Hematopoietic multipotent progenitor cell treated with erythropoietin and hydrocortisone succinate and interleukin-3 and kit ligand, for 4 days (in vitro differentiated cells): ENCODE measurements around the gene STK11IP.

Experiments
- DNase-seq: peaks from one replicate; pipeline ENCODE4 v3.0.0-alpha.2; 2015

The STK11IP gene

GRCh38 chr2:219624565-219624964, 26.9 kb downstream of the STK11IP start:
- no peak for DNase-seq

DNA sequence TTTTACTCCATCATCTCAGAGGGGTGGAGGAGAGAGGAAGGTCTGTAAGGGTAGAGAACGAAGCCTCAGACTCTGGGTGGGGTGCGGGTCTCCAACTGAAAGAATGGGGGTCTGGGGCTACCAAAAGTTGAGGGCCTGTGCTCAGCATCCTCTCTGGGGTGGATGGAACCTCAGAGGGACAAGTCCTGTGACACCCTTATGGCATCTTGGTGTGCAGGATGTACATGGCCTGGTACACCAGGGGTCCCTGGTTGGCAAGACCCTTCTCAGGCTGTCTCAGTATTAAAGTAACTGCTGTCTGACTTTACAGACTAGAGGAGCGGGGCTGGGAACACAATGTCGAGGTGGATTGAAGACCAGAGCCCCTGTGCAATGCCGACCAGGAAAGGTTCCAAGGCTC, 27.5 kb downstream of the STK11IP start:
- DNase-seq, result no peak

- DNase-seq, result no peak
Measured at GRCh38 chr2:219626540-219626939, 28.9 kb downstream of the STK11IP start.

GRCh38 chr2:219627103-219628100, 29.7 kb downstream of the STK11IP start, which contains the start of gene SLC4A3:
SLC4A3 (plus strand) TSS chr2:219627630; CDS start chr2:219627993, 363 bp downstream.
- peak; percentile 39 for DNase-seq

- no peak for DNase-seq
Measured at GRCh38 chr2:219628235-219628985, 30.8 kb downstream of the STK11IP start.

DNA sequence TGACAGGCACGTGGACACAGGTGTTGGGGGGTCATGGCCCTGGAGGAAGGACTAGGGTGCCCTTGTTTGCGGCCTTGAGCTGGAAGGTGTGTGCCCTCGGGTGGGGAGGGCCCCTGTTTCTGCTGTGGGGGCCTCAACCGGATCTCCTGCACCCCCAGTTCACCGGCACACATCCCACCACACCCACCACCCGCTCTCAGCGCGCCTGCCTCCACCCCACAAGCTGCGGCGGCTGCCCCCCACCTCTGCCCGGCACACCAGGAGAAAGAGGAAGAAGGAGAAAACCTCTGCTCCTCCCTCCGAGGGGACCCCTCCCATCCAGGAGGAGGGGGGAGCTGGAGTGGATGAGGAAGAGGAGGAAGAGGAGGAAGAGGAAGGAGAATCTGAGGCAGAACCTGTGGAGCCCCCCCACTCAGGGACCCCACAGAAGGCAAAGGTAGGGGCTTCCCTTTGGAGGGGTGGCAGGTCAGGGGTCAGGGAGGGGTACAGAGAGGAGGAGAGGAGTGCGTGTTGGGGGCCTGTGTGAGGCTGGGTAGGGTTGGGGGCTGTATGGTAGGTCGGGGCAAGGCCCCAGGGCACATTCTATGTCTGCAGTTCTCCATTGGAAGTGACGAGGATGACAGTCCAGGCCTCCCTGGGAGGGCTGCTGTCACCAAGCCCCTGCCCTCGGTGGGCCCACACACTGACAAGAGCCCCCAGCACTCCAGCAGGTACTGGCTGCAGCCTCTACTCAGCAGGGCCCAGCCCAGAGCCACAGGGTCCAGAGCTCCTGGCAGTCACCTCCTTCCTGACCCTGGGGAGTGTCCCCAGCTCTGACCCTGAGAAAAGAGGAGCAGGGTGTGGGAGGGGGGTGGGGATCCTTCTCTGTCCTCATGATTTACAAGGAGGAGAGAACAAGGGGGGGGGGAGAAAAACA, 31.6 kb downstream of the STK11IP start:
- peak; percentile 42 for DNase-seq

- DNase-seq, result no peak
Measured at GRCh38 chr2:219629976-219630695, 32.5 kb downstream of the STK11IP start.

- DNase-seq, result no peak
Measured at GRCh38 chr2:219630770-219631405, 33.2 kb downstream of the STK11IP start.

DNA sequence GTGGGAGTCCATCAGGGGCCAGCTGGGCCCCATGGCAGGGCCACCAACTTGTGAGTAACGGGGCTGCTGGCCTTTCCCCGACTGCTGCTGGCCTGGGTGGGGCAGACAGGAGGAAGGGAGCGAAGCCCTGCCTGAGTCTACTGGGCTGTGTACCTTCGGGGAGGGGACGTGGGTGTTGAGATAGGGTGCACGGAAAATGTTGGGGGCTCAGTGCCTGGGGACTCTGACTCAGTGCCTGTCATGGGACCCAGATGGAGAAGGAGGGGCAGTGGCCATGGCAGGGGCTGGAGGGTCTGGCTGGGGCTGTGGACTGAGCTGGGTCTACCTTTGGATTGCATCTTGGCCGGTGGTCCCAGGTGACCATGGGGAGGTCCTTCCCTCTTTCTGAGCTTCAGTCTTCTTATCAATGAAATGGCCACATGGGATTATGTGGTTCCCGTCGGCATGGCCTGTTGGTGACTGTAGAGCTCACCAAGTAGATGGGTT, 33.8 kb downstream of the STK11IP start:
- no peak for DNase-seq

GRCh38 chr2:219631904-219632759, 34.5 kb downstream of the STK11IP start:
- DNase-seq, result no peak

GRCh38 chr2:219632760-219633105, 35.1 kb downstream of the STK11IP start:
- no peak for DNase-seq

- DNase-seq, result no peak
Measured at GRCh38 chr2:219633276-219634065, 35.8 kb downstream of the STK11IP start.

- DNase-seq, result no peak
Measured at GRCh38 chr2:219634171-219634940, 36.7 kb downstream of the STK11IP start.

DNA sequence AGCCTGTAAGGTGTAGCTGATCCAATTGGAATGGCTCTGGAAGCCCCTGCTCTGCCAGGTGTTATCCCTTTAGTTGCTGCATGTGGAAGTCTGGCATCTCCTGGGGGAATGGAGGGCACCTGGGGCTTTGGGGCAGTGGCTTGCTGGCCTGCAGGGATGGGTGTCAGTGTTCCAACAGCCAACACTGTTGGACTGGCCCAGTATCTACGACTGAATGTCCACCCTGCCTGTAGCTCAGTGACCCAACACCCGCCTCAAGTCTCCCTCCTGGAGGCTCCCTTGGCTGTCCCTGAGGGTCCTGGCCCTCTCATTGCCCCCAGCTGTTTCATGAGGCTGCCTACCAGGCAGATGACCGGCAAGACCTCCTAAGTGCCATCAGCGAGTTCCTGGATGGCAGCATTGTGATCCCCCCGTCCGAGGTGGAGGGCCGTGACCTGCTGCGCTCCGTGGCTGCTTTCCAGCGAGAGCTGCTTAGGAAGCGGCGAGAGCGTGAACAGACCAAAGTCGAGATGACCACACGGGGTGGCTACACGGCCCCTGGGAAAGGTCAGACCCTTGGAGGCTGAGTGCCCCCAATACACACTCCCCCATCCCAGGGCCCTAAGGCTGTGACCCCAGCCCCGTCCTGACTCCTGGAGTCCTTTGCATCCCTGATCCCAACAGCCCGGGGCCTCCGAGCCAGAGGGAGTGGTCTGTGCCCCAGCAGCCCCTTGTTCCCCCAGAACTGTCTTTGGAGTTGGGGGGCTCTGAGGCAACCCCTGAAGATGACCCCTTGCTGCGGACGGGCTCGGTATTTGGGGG, 37.5 kb downstream of the STK11IP start:
- DNase-seq, result no peak

GRCh38 chr2:219636144-219636915, 38.7 kb downstream of the STK11IP start:
- DNase-seq, result no peak

DNA sequence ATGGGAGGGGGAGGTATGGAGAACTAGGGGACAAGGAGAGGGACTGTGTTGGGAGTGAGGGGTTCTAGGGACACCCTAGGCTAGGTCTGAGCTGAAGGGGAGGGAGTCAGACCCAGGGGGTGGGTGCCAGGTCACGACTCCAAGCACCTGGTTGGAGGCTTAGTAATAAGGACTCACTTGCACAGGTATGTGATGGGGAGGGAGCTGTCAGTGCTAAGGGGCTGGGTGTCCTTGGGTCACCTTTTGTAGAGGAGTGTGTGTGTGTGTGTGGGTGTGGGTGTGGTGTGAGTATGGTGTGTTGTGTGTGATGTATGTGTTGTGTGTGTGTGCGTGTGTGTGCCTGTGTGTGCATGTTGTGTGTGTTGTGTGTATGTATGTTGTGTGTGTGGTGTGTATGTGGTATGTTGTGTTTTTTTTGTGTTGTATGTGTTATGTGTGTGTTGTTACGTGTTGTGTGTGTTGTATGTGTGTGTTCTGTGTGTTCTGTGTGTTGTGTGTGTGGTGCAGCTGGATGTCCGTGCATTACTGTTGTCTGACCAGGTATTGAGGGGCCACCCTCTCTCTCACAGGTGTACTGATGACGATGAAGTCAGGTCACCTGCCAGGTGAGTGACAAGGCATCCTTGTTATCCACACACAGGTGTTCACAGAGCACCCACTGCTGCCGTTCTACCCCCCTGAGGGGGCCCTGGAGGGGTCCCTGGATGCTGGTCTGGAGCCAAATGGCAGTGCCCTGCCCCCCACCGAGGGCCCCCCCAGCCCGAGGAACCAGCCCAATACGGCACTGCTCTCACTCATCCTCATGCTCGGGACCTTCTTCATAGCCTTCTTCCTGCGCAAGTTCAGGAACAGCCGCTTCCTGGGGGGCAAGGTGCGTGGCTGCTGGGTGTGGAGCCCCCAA, 39.5 kb downstream of the STK11IP start:
- no peak for DNase-seq
